ENCODE data around the gene CEP295NL. TPM values are rescaled to one million over a fixed set of nuclear protein-coding genes. Genes with fewer than 3 reads are reported as not detected.

The CEP295NL gene
- total and polyA plus RNA-seq, 2 of the 8 experiments (the other 6 are each of a cell fraction or from before 2014, with no cell fraction given), result 0.06 to 2.0 TPM

- TF ChIP-seq NRF1 (IDR thresholded peaks at IDR 0.05; ENCODE audit: low read depth, low read length) (no peak), EGR1 (IDR thresholded peaks at IDR 0.05; ENCODE audit: borderline replicate concordance, low read depth, low read length) (no peak), POLR2A (IDR thresholded peaks at IDR 0.05; ENCODE audit: control extremely low read depth in 1 of 2, low read depth in 2 of 2, low read length in 2 of 2) (0 out of 3 replicates have a peak, but pooled peaks of 1 of the 2 experiments have one; percentile 59), ATF2 (IDR thresholded peaks at IDR 0.05; ENCODE audit: low read length) (no peak), TAF1 (IDR thresholded peaks at IDR 0.05; ENCODE audit: low read depth, low read length) (peak; percentile 59; the same call in 1 of the 2 replicates), TEAD4 (IDR thresholded peaks at IDR 0.05; ENCODE audit: low read depth, low read length) (peak; percentile 78; the same call in 1 of the 2 replicates), SRF (IDR thresholded peaks at IDR 0.05; ENCODE audit: low read depth, low read length) (no peak), POLR2AphosphoS5 (IDR thresholded peaks at IDR 0.05; ENCODE audit: low read depth, low read length) (0 out of 2 replicates have a peak, but pooled peaks have one; percentile 46), RAD21 (IDR thresholded peaks at IDR 0.05 in 1 of 2, conservative IDR thresholded peaks at IDR 0.05 in 1 of 2; ENCODE audit: low read depth in 2 of 2, low read length in 2 of 2) (no peak), JUND (IDR thresholded peaks at IDR 0.05; ENCODE audit: low read length) (no peak), MAFK (IDR thresholded peaks at IDR 0.05; ENCODE audit: low read depth, low read length) (no peak), BCL11A (IDR thresholded peaks at IDR 0.05; ENCODE audit: low read depth in 2 of 2, low read length in 2 of 2) (no peak), SIX5 (IDR thresholded peaks at IDR 0.05; ENCODE audit: low read depth, low read length) (no peak), HDAC2 (IDR thresholded peaks at IDR 0.05; ENCODE audit: borderline replicate concordance in 1 of 2, low read depth in 2 of 2, low read length in 2 of 2) (no peak), GABPA (IDR thresholded peaks at IDR 0.05; ENCODE audit: borderline replicate concordance, insufficient read depth, low read length) (no peak), EZH2 (IDR thresholded peaks at IDR 0.05; ENCODE audit: low read depth, low read length, severe bottlenecking) (no peak), RXRA (IDR thresholded peaks at IDR 0.05; ENCODE audit: insufficient read depth, low read depth, low read length) (no peak), E2F6 (IDR thresholded peaks at IDR 0.05) (0 out of 2 replicates have a peak, but pooled peaks have one; percentile 37), CBX5 (IDR thresholded peaks at IDR 0.05; ENCODE audit: low read depth, low read length) (no peak), TAF7 (optimal IDR thresholded peaks at IDR 0.05; ENCODE audit: borderline replicate concordance, low read depth, low read length) (no peak), ATF3 (IDR thresholded peaks at IDR 0.05; ENCODE audit: insufficient read depth, low read depth, low read length) (no peak)
Measured at GRCh38 chr17:78924481-78925151, 21.6 kb upstream of the CEP295NL start (continued).

Measured in H1 (cell line).